ENCODE data around the gene RASGRF2. TPM values are rescaled to one million over a fixed set of nuclear protein-coding genes. Genes with fewer than 3 reads are reported as not detected.
"Not testable (repeated sequence)": the region's sequence is repeated elsewhere in the genome, so short reads cannot be mapped to it uniquely, and the experiment has no call there.

Gene RASGRF2
- polyA plus RNA-seq, 1 donor from 2014 or later = 0.42 TPM

DNA sequence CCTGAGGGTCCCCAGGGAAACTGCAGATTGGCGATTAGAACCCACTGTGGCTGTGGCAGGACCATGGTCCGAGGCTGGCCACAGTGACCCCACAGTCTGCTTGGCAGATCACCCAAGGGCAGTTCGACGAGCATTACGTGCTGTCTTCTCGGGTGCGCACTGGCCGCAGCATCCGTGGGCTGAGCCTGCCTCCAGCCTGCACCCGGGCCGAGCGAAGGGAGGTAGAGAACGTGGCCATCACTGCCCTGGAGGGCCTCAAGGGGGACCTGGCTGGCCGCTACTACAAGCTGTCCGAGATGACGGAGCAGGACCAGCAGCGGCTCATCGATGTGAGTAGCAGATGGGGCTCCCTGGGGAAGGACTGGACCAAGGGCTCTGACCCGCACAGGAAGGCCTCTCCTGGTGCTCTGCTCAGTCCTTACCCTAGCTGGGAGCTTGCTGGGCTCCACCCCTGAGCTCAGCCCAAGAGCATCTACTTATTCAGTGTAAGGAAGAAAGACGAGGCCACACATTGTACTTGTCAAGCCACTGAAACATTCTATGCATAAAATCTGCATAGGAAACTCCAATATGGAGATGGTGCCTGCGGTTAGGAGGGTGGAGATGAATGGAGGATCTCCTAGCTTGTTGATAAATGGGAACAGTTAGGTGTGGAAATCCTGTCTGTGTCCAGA lies 294.9 kb downstream of the RASGRF2 start:
- H4K20me1 ChIP-seq (ENCODE audit: insufficient read depth) = no peaks in the 10 kb centered on the region
- no peak overlapping the region for H3K4me2 ChIP-seq (ENCODE audit: low read length)
- no peak overlapping the region for H3K27ac ChIP-seq (ENCODE audit: low read length)
- no peak overlapping the region for H2AFZ ChIP-seq (ENCODE audit: low read depth, low read length)
- TF ChIP-seq EZH2 (IDR thresholded peaks at IDR 0.05; ENCODE audit: borderline replicate concordance, insufficient read depth, low read length, poor library complexity, severe bottlenecking) = no peak
- TF ChIP-seq, protein P1, sequence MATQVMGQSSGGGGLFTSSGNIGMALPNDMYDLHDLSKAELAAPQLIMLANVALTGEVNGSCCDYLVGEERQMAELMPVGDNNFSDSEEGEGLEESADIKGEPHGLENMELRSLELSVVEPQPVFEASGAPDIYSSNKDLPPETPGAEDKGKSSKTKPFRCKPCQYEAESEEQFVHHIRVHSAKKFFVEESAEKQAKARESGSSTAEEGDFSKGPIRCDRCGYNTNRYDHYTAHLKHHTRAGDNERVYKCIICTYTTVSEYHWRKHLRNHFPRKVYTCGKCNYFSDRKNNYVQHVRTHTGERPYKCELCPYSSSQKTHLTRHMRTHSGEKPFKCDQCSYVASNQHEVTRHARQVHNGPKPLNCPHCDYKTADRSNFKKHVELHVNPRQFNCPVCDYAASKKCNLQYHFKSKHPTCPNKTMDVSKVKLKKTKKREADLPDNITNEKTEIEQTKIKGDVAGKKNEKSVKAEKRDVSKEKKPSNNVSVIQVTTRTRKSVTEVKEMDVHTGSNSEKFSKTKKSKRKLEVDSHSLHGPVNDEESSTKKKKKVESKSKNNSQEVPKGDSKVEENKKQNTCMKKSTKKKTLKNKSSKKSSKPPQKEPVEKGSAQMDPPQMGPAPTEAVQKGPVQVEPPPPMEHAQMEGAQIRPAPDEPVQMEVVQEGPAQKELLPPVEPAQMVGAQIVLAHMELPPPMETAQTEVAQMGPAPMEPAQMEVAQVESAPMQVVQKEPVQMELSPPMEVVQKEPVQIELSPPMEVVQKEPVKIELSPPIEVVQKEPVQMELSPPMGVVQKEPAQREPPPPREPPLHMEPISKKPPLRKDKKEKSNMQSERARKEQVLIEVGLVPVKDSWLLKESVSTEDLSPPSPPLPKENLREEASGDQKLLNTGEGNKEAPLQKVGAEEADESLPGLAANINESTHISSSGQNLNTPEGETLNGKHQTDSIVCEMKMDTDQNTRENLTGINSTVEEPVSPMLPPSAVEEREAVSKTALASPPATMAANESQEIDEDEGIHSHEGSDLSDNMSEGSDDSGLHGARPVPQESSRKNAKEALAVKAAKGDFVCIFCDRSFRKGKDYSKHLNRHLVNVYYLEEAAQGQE (IDR thresholded peaks at IDR 0.05; ENCODE audit: borderline replicate concordance) = no peak
- TF ChIP-seq SMC3 (conservative IDR thresholded peaks at IDR 0.05; ENCODE audit: poor library complexity) = no peak
- TF ChIP-seq TAF1 (IDR thresholded peaks at IDR 0.05; ENCODE audit: low read depth) = no peak
- TF ChIP-seq MXI1 (conservative IDR thresholded peaks at IDR 0.05; ENCODE audit: poor library complexity, severe bottlenecking) = no peak
- TF ChIP-seq, protein P2, sequence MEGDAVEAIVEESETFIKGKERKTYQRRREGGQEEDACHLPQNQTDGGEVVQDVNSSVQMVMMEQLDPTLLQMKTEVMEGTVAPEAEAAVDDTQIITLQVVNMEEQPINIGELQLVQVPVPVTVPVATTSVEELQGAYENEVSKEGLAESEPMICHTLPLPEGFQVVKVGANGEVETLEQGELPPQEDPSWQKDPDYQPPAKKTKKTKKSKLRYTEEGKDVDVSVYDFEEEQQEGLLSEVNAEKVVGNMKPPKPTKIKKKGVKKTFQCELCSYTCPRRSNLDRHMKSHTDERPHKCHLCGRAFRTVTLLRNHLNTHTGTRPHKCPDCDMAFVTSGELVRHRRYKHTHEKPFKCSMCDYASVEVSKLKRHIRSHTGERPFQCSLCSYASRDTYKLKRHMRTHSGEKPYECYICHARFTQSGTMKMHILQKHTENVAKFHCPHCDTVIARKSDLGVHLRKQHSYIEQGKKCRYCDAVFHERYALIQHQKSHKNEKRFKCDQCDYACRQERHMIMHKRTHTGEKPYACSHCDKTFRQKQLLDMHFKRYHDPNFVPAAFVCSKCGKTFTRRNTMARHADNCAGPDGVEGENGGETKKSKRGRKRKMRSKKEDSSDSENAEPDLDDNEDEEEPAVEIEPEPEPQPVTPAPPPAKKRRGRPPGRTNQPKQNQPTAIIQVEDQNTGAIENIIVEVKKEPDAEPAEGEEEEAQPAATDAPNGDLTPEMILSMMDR (IDR thresholded peaks at IDR 0.05; ENCODE audit: poor library complexity, severe bottlenecking) = no peak
- TF ChIP-seq POLR2AphosphoS5 (IDR thresholded peaks at IDR 0.05) = no peak
- TF ChIP-seq RAD21 (conservative IDR thresholded peaks at IDR 0.05) = no peak
- no peak for TF ChIP-seq EP300 (conservative IDR thresholded peaks at IDR 0.05; ENCODE audit: poor library complexity, severe bottlenecking)
- H3K36me3 ChIP-seq (ENCODE audit: insufficient read depth, low read length) = no peaks in the 10 kb centered on the region
- no peaks in the 10 kb centered on the region for H3K27me3 ChIP-seq (ENCODE audit: insufficient read depth, low read depth, low read length)
- H3K79me2 ChIP-seq (replicated peaks; ENCODE audit: insufficient read depth, low read length) = no peaks in the 10 kb centered on the region
- no peaks in the 10 kb centered on the region for H3F3A ChIP-seq (ENCODE audit: insufficient read depth, low read length, poor library complexity, severe bottlenecking)
- peaks cover 11% of the 10 kb centered on the region for H3K9me3 ChIP-seq (ENCODE audit: low read length)
- H3K4me3 ChIP-seq (ENCODE audit: low read length) = no peak overlapping the region
- H3K9me2 ChIP-seq (ENCODE audit: insufficient read depth, low read length) = no peaks in the 10 kb centered on the region
- H3K9ac ChIP-seq (ENCODE audit: low read length) = no peak overlapping the region

DNA sequence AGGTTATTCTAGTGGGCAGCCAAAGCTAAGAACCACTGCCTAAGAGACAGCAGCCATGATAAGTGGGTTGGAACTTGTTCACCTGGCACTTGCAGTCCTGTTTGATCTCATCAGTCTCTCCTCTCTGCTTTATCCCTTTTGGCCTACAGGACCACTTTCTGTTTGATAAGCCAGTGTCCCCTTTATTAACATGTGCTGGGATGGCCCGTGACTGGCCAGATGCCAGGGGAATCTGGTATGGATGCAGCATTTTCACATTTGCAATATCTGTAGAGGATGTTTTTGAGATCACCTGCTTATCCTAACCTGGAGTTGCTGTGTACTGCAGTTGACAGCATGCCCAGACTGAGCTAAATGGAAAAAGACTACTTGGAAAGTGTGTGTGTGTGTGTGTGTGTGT lies 296.6 kb downstream of the RASGRF2 start:
- Histone ChIP-seq H3K27ac (ENCODE audit: low read length) (no peak overlapping the region), H2AFZ (ENCODE audit: low read depth, low read length) (no peak overlapping the region), H3F3A (ENCODE audit: insufficient read depth, low read length, poor library complexity, severe bottlenecking) (no peaks in the 10 kb centered on the region), H4K20me1 (ENCODE audit: insufficient read depth) (no peaks in the 10 kb centered on the region), H3K27me3 (ENCODE audit: insufficient read depth, low read depth, low read length) (no peaks in the 10 kb centered on the region), H3K9ac (ENCODE audit: low read length) (no peak overlapping the region), H3K9me2 (ENCODE audit: insufficient read depth, low read length) (no peaks in the 10 kb centered on the region), H3K36me3 (ENCODE audit: insufficient read depth, low read length) (no peaks in the 10 kb centered on the region), H3K9me3 (ENCODE audit: low read length) (peaks cover 5% of the 10 kb centered on the region), H3K4me2 (ENCODE audit: low read length) (no peak overlapping the region), H3K79me2 (replicated peaks; ENCODE audit: insufficient read depth, low read length) (no peaks in the 10 kb centered on the region), H3K4me3 (ENCODE audit: low read length) (no peak overlapping the region)
- TF ChIP-seq, protein P1 (IDR thresholded peaks at IDR 0.05; ENCODE audit: borderline replicate concordance) = no peak
- TF ChIP-seq RAD21 (conservative IDR thresholded peaks at IDR 0.05) (no peak), TAF1 (IDR thresholded peaks at IDR 0.05; ENCODE audit: low read depth) (no peak), POLR2AphosphoS5 (IDR thresholded peaks at IDR 0.05) (no peak), EZH2 (IDR thresholded peaks at IDR 0.05; ENCODE audit: borderline replicate concordance, insufficient read depth, low read length, poor library complexity, severe bottlenecking) (no peak), MXI1 (conservative IDR thresholded peaks at IDR 0.05; ENCODE audit: poor library complexity, severe bottlenecking) (no peak), EP300 (conservative IDR thresholded peaks at IDR 0.05; ENCODE audit: poor library complexity, severe bottlenecking) (no peak)

DNA sequence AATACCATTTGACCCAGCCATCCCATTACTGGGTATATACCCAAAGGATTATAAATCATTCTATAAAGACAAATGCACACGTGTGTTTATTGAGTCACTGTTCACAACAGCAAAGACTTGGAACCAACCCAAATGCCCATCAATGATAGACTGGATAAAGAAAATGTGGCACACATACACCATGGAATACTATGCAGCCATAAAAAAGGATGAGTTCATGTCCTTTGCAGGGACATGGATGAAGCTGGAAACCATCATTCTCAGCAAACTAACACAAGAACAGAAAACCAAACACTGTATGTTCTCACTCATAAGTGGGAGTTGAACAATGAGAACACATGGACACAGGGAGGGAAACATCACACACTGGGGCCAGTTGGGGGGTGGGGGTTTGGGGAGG lies 302.6 kb downstream of the RASGRF2 start:
- H3K79me2 ChIP-seq (replicated peaks; ENCODE audit: insufficient read depth, low read length); H3K9me3 ChIP-seq (ENCODE audit: low read length): not testable (repeated sequence)

More for the DNA sequence above, 302.6 kb downstream of the RASGRF2 start:
- not testable (repeated sequence) for H3K27me3 ChIP-seq (ENCODE audit: insufficient read depth, low read depth, low read length); H2AFZ ChIP-seq (ENCODE audit: low read depth, low read length); H3F3A ChIP-seq (ENCODE audit: insufficient read depth, low read length, poor library complexity, severe bottlenecking); H3K4me3 ChIP-seq (ENCODE audit: low read length); H3K9ac ChIP-seq (ENCODE audit: low read length); H3K9me2 ChIP-seq (ENCODE audit: insufficient read depth, low read length); H4K20me1 ChIP-seq (ENCODE audit: insufficient read depth); H3K36me3 ChIP-seq (ENCODE audit: insufficient read depth, low read length); H3K4me2 ChIP-seq (ENCODE audit: low read length); H3K27ac ChIP-seq (ENCODE audit: low read length)
